HepG2 (cell line): ENCODE results near the gene ANKRD36B.
"Not testable (repeated sequence)": the region's sequence is repeated elsewhere in the genome, so short reads cannot be mapped to it uniquely, and the experiment has no call there.

ENCODE experiments used
- CTCF ChIP-seq: sonication (generic); formaldehyde crosslinking; IDR thresholded peaks from 2 replicates; pipeline ENCODE4 v1.5.0; 2020; ENCODE audit warnings: mild to moderate bottlenecking, missing genetic modification reagents, moderate library complexity
- HMGXB4 ChIP-seq, 2 experiments: sonication (generic) in 1 of 2; formaldehyde crosslinking in 1 of 2; IDR thresholded peaks; 2 replicates each; pipeline versions ENCODE4 v1.4.0 to v1.6.1; 2018 to 2020; ENCODE audit warnings: missing genetic modification reagents in 2 of 2, borderline replicate concordance in 1 of 2, low read depth in 1 of 2, mild to moderate bottlenecking in 1 of 2, missing biosample characterization in 1 of 2
- POLR2A ChIP-seq, 2 experiments: IDR thresholded peaks; 2 replicates each; pipeline ENCODE4 v1.6.1; 2011; ENCODE audit warnings: low read depth in 2 of 2, low read length in 2 of 2, mild to moderate bottlenecking in 1 of 2, moderate library complexity in 1 of 2; ENCODE audit not compliant: insufficient read depth in 1 of 2
- POLR2AphosphoS5 ChIP-seq: IDR thresholded peaks from 2 replicates; pipeline ENCODE4 v1.6.1; 2012; ENCODE audit warnings: low read depth, low read length
- ZBTB21 ChIP-seq: sonication (generic); formaldehyde crosslinking; IDR thresholded peaks from 2 replicates; pipeline ENCODE4 v1.4.0; 2020; ENCODE audit warnings: missing genetic modification reagents
- ZMAT3 ChIP-seq: sonication (generic); formaldehyde crosslinking; conservative IDR thresholded peaks from 2 replicates; pipeline ENCODE4 v1.7.0; 2021; ENCODE audit warnings: missing genetic modification reagents
- ZNF468 ChIP-seq: sonication (generic); formaldehyde crosslinking; IDR thresholded peaks from 2 replicates; pipeline ENCODE4 v1.8.0; 2022; ENCODE audit warnings: mild to moderate bottlenecking, moderate library complexity, missing genetic modification reagents

- not testable (repeated sequence) for TF ChIP-seq ZNF468 (CRISPR knock-in tag); POLR2A (IDR thresholded peaks at IDR 0.05; ENCODE audit: insufficient read depth in 1 of 2, low read depth in 2 of 2, low read length in 2 of 2); ZMAT3; CTCF; ZBTB21; POLR2AphosphoS5; HMGXB4 (CRISPR knock-in tag; IDR thresholded peaks at IDR 0.05; ENCODE audit: borderline replicate concordance in 1 of 2, low read depth in 1 of 2)
Observed at GRCh38 chr2:97589257-97589597, 450 bp downstream of the ANKRD36B start.
